ENCODE measurements around the gene FGG.
"Not testable (repeated sequence)": the region's sequence is repeated elsewhere in the genome, so short reads cannot be mapped to it uniquely, and the experiment has no call there.

The FGG gene

DNA sequence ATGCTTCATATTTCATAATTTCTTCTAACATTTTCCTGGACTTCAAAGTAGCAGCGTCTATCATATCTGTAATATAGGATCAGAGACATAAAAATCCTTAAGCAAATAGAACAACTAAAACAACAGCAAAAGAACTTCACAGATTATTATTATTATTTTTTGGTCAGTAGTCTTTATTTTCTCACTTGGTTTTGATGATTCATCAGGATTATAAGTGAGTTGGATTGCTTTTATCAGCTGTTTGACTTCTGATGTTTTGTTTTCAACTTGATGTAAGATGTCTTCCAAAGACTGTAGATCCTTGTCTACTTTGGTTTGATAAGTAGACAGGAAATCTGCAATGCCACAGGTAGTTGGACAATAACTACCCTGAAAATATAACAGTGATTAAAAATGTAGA lies 623 bp downstream of the FGG start:
- no peak for DNase-seq (ENCODE audit: low spot score)

DNA sequence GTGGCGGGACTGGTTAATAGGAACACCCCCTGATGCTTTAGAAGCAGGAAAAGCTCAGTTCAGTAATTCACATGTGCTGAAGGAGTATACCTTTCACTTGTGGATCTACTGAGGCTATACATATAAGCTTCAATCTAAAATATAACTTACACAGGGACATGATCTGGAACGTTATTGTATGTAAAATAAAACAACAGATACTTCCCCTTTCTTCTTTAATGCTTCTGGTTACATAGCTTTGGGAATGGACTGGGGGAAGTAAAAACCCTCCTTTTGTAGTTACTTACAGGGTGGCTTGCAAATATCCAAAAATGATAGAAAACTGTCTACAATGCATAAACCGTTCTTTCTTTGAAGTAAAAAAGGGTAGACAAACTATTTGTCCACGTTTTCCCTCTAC lies 1.9 kb downstream of the FGG start:
- DNase-seq (ENCODE audit: low spot score): no peak

DNA sequence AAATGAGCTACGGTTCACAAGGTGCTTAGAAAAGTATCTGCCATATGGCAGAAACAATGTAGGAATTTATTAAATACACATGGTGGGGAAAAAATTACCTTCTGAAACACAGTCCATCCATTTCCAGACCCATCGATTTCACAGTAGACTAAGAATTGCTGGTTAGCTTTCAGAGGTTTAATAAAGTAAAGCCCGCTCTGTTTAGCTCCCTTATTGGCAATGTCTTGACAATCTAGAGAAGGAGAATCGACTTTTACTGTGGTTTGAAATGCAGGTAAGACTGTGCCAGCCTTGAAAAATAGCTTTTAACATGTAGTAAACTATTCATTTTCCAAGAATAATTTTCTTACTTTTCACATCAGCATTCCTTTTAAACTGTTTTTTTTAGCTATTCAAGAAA lies 2.9 kb downstream of the FGG start:
- no peak for DNase-seq (ENCODE audit: low spot score)

DNA sequence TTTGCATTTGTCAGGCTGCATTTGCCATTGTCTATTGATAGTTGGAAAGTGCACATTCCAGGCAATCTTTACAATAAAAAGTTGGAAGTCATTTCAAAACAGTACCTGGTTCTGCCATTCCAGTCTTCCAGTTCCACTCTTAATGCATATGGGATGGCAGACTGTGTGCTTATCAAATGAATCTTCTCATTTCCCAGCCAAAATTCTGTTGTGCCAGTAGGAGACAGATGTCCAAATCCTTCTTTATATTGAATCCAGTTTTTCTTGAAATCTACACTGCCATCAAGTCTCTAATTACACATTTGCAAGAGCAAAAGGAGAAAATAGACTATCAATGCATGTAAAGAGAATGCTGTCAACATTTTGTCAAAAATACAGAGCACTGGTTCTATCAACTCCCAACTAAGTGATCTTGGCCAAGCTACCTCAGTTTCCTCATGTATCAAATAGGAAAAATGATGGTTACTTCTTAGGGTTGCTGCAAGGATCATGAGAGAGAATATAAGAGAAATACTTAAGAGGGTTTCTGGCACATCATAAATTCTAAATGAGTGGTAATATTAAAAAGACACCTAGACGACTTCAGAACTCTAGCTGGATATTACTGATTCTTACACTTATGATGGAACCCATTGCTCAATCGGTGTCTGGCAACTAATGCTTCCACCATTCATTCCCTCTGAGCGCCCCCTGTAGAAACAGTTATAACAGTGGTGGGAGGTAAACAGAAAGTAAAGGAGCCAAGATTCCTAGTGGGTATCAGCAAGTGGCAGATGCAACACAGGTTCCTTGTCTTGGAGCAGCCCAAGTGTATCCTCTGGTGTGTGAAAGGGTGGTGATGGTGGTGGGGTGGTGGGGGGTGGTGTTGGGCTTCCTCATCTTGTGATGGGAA lies 3.8 kb downstream of the FGG start:
- DNase-seq (ENCODE audit: low spot score): no peak

DNA sequence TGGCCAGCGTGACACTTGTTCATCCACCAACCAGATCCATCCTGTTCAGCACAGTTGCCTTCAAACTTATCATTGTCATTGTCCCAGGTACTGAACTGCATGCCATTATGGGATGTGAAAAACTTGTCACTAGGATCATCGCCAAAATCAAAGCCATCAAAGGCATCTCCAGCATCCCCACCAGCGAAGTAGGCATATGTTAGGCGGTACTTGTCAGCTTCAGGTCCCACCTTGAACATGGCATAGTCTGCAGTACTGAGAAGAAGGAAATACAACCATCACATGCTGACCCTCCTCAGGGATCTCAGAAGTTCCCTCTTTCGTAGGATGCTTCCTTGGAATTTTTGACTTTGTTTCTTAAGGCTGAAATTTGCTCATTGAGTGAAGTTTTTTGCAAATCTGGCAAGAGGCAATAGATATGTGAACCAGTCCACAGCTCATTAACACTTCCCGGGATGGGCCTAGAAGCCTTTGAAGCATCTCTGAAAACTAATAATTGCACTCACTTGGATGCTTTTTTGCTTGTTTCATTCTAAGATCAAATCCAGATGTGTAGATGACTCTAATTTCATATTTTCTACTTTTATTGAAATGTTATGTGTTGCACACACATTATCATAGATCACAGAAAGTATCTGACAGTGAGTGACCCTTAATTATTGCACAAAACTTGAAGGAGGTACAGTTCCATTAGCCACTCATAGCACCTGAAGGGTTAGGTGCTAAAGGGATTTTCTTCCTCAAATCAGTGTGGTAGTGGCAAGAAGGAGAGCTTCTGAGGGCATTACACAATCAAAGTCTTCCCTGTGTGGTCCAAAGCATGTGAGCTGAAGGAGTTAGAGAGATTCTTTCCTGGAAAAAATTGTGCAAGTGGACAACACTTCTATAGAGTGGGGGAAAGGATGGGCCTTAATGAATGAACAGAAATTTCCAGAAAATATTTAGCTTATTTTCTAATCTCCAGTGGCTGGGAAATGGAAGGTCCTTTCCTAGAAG lies 5.4 kb downstream of the FGG start:
- DNase-seq (ENCODE audit: low spot score): no peak

DNA sequence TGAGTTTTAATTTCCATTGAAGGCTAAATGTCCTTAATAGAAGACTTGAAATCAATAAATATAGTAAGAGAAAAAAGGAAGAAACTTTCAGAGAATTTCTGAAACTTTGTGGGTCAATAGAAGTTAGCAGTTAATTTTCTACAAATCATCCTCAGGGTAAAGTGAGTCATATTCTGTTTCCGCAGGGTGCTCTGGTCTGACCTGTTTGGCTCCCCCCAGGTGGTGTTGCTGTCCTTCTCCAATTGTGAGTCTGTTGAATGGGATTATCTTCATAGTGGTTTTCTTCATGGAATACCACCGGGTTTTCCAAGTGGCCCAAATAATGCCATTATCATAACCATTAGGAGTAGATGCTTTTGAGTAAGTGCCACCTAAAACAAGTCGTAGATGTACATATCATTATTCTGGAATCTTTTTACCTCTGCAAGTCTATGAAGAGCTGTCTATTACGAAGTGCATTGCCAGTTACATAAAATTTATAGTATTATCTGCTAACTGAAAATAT lies 7.7 kb downstream of the FGG start:
- no peak for DNase-seq (ENCODE audit: low spot score)

DNA sequence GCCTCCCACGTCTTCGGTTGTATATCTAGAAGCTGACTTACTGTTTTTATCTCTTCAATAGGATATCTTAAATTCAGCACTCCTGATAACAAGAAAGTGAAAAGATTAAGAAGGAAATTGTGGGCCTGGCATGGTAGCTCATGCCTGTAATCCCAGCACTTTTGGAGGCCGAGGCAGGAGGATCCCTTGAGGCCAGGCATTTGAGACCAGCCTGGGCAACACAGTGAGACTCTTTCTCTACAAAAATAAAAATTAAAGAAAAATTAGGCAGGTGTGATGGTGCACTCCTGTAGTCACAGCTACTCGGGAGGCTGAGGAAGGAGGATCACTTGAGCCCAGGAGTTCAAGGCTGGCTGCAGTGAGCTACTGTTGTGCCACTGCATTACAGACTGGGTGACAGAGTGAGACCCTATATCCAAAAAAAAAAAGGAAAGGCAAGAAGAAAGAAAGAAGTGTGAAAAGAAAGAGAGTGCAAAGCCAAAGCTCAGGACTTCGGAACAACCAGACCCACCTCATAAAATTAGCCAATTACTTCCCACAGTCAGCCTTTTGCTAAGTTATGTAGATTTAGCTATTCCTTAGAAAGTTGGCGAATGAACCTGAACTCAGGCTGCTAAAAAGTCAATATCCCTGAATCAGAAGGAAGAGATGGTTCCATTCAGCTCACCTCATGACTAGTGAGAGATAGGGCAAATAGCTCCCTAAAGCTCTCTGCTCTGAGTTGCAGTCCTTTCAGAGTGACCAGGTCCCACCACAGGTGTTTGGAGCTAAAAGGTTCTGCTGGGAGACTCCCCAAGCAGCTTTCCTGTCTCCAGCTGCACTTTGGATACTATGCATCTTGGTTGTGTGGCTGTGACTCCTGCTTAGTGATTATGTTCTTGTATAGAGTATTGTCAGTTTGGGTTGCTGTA lies 9.2 kb downstream of the FGG start:
- DNase-seq (ENCODE audit: low spot score): no peak

DNA sequence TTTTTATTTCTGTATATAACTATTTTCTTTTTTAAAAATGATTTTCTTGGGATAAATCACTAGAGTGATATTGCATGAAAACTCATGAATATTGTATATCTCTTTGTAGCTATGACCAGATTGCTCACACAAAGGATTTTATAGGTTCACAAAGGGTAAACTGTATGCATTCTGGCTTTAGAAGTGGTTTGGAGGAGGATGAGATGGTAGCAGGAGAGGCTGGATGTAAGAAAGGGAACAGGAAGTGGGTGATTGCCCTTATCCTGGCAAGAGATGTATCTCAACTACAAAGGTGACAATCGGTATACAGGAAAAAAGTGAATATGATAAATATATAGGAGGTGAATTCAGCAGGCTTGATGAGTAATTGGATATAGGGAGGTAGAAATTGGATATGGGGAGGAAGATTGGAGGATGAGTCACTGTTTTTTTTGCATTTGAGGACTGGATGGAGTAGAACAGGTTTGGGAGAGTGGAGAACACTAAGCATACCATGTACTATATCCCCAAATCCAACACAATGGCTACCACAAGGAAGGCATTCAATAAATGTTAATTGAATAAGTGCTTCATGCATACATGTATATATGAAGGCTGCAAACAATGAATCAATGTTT lies 9.9 kb downstream of the FGG start:
- no peak for DNase-seq (ENCODE audit: low spot score)

DNA sequence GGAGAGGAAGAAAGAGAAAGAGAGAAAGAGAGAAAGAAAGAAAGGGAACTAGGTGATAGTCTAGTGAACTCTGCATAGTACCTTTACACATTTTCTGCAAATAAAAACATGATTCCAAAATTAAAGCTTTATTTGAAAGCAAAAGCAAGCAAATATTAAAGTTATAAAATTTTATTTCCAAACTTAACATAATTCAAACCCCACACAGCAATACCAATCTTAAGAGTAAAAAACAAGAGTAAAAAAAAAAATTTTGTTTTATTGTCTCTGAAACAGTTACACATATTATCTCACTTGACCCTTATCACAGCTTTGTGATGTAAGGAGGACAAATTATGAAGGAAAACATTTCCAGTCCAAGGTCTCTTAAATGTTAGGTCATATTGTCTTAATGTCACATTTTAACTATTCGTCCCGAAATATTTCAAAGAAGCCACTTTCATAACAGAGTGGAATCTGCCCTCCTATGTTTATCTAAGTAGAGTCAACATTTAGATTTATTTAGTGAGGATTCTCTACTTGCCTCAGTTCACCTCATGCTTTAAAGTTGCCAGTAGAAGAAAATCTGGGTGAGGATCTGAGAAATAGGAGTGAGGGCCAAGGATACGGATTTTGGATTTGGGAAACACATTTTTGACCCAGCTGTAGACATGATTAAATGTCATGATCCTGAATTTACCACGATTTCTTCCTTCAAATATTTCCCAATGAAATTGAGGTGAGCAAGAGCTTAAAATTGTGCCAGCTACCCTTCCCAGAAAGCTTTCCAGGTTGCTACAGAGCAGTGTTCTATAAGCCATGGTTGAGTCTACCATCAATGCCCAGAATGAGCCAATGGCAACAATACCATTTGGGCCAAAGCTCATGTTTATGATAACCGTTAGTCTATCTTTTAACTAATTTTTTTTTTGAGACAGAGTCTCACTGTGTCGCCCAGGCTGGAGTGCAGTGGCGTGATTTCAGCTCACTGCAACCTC lies 14.4 kb downstream of the FGG start:
- no peak for DNase-seq (ENCODE audit: low spot score)

DNA sequence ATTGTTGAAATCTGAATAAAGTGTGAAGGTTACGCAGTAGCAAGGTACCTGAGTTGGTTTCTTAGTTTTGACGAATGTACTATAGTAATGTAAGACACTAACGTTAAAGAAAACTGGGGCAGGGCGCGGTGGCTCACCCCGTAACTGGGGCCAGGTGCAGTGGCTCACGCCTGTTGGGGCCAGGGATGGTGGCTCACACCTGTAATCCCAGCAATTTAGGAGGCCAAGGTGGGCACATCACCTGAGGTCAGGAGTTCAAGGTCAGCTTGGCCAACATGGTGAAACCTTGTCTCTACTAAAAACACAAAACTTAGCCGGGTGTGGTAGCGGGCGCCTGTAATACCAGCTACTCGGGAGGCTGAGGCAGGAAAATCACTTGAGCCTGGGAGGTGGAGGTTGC lies 15.2 kb downstream of the FGG start:
- not testable (repeated sequence) for DNase-seq (ENCODE audit: low spot score)

DNA sequence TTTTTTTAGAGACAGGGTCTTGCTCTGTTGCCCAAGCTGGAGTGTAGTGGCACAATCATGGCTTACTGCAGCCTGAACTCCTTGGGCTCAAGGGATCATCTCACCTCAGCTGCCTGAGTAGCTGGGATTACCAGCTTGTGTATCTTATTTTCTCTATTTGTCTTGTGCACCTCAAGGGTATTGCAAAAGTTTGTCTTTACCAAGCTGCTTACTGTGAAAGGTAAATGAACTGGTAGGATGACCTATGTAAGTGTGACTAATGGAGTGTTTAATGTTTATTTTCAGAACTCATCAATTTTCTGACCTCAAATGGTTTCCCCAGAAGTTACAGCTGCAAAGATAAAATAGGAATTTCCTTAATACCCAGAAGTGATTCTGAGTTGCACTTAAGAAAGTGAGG lies 16.6 kb downstream of the FGG start:
- DNase-seq (ENCODE audit: low spot score): no peak

DNA sequence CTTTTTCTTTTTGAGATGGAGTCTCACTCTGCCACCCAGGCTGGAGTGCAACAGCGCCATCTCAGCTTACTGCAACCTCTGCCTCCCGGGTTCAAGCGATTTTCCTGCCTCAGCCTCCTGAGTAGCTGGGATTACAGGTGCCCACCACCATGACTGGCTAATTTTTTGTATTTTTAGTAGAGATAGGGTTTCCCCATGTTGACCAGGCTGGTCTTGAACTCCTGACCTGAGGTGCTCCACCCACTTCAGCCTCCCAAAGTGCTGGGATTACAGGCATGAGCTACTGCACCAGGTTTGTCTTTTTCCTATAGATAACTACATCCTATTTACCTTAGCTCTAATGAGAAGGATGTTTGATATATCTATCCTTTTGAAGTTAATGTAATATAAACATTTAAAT lies 18.1 kb downstream of the FGG start:
- not testable (repeated sequence) for DNase-seq (ENCODE audit: low spot score)

DNA sequence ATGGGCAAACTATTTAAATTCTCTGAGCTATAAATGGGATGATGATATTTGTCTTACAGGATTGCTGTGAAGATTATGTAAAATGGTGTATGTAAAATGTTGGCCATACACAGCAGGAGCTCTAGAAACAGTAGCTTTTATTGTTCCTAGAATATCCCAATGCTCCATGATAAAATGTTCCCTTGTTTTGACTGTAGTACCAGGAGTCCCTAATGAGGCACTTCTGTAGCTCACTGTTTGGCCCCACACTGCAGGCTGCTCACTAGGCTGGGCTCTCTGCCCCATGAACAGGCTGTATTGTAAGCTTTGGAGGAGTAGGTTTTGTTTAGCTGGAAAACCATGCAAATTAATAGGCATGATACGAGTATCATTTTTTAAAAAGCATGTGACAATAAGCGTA lies 18.6 kb downstream of the FGG start:
- no peak for DNase-seq (ENCODE audit: low spot score)

DNA sequence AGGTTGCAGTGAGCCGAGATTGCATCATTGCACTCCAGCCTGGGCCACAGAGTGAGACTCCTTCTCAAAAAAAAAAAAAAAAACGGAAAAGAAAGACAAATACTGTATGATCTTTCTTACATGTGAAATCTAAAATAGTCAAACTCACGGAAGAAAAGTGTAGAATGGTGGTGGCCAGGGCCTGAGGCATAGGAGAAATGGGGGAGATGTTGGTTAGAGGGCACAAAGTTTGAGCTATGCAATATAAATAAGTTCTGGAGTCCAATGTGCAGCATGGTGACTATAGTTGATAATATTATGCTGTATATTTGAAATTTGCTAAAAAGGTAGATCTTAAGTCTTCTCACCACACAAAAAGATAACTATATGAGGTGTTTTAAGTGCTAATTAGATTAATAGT lies 20.6 kb downstream of the FGG start:
- DNase-seq (ENCODE audit: low spot score): no peak

DNA sequence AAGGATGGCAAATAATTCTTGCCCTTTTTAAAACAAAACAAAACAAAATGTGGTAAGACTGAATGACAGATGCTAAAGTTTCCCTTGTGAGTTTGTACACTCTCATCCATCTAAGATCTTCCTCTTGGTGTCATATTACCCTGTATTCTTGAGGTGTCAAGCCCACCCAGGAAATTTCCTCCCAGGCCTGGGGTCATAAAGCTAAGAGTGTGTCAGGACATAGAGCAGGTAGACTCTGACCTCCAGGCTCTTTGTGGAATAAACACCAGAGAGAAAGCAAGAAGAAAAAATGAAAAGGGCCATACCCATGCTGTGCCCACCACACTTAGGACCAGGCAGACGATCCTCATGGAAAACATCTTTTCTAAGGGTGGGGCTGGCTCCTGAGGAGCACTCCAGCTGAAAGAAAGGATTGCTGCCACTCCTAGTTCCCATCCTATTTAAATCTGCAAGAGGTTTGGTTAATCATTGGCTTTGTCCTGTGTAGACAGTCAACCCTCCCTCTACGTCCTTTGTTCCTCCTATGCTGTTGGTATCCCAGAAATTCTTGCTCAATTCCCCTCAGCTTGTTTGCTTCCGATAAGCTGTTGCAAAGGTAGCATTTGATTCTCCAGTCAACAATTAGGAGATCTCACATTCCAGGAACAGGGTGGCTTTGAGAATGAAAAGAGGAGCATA lies 22.0 kb downstream of the FGG start, which contains the start of gene FGA:
Gene FGA, minus strand, starts transcription at position 414 of the 678 bp plus-strand sequence. Its CDS starts 55 bp downstream, at position 359.
- DNase-seq (ENCODE audit: low spot score): no peak

DNA sequence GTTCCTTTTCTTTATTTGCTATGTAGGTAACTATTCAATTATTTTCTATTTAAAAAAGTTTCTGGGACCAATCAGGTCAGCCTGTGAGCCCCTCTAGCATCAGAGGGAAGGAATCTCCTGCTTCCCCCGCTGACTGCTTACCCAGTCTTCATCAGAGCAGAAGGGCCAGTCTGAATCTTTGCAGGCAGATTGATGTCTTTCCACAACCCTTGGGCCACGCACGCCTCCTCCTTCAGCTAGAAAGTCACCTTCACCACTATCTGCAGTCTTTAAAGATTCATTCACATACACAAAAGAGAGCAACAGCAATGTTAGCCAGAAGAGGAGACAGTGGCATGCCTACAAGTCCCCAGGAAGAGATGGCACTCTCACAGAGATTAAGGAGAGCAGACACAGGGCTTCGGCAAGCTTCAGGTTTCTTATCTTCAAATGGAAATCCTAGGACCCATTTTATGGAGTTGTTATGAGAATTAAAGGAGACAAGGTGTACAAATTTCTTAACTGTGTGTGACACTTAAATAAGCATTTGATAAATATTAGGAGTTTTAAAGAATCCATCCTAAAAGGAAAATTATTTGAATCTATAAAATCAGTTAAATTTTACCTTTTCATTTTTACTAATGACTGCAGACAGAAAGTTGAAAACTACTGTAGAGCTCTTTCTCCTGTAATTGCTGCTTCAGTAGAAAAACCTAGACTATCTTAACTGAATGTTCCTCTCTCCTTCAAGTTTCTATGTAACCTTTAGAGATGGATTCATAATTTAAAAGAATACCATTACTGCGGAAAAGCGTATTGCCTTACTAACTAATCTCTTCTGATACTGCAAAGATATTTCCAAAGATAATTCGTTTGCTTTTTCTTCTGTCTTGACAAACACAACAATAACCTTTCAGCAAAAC lies 22.9 kb downstream of the FGG start:
- no peak for DNase-seq (ENCODE audit: low spot score)

DNA sequence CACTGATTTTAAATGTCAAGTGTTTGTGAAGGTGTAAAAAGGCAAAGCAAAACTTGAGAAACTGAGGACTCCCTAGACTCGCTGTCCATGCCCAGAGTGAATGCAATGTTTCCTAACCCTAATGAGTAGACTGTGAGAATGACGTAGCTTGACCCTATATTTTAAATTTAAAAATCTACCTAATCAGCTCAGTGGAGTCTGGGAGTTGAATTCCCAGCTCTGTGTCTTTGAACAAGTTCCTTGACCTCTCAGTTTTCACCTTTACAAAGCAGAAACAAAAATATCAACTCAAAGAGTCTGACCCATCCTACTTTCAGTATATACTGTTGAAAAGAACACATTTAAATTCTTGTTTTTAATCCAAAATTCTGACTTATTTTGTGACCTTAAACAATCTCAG lies 24.3 kb downstream of the FGG start:
- DNase-seq (ENCODE audit: low spot score): no peak

All from SK-N-DZ (cell line).